SK-N-MC (cell line): Measurements from ENCODE around the gene MRPL24.

Source experiments
- EZH2 ChIP-seq: fragments of 200-600 bp; sonication (generic); IDR thresholded peaks from one replicate; pipeline ENCODE4 v1.6.1; 2017; ENCODE audit warnings: antibody characterized with exemption
- FOXP2 ChIP-seq: optimal IDR thresholded peaks from 2 replicates; pipeline ENCODE3; 2011; ENCODE audit warnings: mild to moderate bottlenecking, moderate library complexity; ENCODE audit not compliant: insufficient read depth; ENCODE audit errors: extremely low read length, control extremely low read depth
- POLR2AphosphoS5 ChIP-seq: IDR thresholded peaks from 2 replicates; pipeline ENCODE4 v1.6.1; 2012; ENCODE audit warnings: mild to moderate bottlenecking, low read depth, low read length, borderline replicate concordance

GRCh38 chr1:156698995-156699394, 41.9 kb downstream of the MRPL24 start:
- no peak for TF ChIP-seq EZH2
- no peak for TF ChIP-seq POLR2AphosphoS5
- no peak for TF ChIP-seq FOXP2
